ENCODE data around the gene DPYSL5.
"Not testable (repeated sequence)": the region's sequence is repeated elsewhere in the genome, so short reads cannot be mapped to it uniquely, and the experiment has no call there.

Gene DPYSL5

GRCh38 chr2:26904839-26905238, 56.9 kb downstream of the DPYSL5 start:
- no peak for DNase-seq

GRCh38 chr2:26905341-26906198, 57.6 kb downstream of the DPYSL5 start:
- no peak for DNase-seq

GRCh38 chr2:26907416-26907815, 59.5 kb downstream of the DPYSL5 start:
- DNase-seq: no peak

GRCh38 chr2:26910176-26910575, 62.2 kb downstream of the DPYSL5 start:
- DNase-seq: no peak

DNA sequence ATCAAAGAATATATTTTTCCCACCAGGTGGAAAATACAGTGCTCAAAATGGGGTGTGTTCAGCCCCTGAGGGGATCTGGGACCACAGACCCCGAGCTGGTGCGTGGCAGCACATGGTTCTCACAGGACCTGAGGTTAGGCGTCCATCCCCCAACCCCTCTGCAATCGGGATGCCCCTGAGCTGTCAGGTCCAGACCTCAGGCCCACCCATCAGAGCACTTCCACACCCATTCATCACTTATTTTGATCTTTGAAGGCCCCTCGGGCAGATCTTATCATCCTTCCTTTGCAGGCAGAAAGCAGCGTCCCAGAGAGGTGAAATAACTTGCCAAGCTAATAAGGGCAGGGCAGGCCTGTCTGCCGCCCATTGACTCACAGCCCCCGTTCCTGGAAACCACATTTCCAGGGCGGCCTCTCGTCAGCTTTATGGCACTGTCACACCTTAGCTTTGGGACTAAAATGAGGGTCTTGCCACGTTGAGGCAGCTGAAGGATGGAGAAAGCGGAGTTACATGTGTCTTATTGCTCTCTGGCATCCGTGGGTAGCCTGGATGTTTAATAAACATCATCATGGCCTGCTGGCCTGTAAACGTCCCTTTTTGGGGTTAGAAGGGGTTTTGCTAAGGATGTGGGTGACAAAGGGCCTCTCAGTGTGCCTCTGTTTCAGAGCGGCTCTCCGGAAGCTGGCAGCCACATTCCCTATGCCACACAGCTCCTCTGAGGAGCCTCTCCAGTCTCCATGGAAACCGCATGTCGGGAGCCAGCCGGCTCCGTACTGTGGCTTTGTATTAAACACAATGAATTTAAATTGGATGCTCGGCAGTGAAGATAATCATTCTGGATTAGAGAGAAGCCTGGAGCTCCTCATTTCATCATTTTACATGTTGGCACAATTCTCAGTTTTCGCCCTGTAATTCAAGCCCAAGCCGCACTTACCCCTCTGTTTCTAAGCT, 64.3 kb downstream of the DPYSL5 start:
- DNase-seq: no peak

DNA sequence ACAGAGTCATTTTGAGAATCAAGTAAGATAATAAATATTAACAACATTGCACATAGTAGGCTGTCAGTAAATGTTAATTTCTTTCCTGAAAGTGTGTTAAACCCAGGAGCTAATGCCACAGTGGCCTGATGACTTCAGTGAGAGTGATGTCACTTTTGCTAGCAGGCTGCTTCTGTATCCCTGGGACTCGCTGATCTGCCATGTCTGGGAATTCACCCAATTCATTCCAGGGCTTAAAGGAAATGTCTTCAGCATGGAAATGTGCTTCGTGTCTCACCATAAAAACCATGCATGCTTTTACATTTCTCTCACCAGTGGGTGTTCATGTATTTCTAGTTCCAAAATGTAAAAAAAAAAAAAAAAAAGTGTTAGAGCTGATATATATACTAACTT, 65.7 kb downstream of the DPYSL5 start:
- no peak for DNase-seq

DNA sequence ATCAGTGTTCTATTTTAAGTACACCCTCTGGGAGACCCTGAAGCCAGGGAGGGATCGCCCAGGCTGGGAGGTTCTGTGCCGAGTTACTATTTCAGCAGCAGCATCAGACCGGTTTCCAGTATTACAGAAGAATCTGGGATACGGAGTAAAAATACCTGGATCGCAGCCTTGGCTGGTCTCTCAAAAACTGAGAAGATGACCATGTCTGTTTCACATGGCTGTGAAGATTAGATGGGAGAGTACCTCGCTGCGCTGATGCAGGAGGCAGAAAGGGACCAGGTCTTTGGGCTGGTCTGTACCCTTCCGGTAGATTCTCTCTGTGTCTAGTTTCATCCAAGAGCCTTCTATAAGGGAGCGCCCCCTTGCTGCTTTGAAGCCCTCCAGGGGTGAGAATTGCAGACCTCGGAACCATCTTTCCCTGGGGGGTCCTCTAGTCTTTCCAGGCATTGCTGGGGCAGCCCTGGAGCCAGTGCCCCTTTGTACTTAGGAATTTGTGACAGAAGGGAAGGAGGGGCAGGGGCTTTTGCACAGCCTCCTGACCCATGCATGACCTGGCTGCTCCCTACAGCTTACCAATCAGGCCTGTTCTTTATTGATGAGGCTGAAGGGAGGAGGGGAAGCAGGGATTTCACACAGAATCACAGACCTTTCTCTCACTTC, 66.2 kb downstream of the DPYSL5 start:
- no peak for DNase-seq

DNA sequence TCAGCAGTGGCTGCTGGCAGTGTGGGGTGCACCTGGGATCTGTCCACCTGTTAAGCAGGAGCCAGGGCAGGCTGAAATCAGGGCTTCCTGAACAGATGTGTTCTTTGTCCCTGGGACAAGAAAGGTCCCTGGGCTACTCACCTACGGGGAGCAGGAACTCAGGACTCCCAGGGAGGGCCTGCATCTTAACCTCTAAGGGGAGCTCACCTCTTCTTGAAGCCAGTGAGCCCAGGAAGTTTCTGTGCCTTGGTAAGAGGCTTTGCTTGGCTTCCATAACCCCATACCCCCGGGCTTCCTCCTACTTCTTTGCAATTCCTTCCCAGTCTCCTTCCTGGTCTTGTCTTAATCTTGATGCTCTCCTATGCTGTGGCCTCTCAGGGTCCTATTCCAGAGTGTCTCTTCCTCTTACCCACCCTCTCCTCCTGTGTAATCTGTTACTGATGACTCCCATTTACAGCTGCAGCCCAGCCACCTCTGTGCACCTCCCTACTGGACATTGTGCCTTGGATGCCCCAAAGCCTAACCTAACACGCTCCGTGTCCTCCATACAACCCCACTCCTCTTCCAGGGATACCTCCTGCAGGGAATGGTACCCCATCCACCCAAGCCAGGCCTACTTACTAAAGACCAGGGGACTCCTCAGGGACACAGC, 66.9 kb downstream of the DPYSL5 start:
- no peak for DNase-seq

- no peak for DNase-seq
These were observed 67.4 kb downstream of the DPYSL5 start for GRCh38 chr2:26915316-26915715.

DNA sequence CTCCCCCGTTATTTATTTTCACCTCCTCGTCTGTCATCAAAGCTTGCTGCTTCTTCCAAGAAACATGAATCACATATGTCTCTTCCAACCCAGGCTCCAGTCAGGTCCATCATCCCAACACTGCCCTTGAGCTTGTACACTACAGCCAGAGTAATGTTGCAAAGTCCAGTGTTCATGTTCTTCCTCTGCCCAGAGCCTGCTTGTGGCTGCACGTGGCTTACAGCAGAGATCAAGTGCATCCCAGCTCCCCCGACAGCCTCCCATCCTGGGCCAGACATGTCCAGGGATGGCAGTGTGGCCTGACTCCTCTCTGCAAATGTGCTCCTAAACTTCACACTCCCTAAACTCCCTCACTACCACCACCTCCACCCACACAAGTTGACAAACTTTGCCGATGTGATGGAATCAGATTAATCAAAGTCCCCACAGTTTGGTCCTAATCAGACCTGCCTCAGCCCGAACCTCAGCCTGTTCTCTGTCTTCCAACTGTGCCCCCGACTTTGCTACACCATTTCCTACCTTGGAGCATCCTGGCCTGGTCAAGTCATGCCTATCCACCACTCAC, 68.3 kb downstream of the DPYSL5 start:
- no peak for DNase-seq

DNA sequence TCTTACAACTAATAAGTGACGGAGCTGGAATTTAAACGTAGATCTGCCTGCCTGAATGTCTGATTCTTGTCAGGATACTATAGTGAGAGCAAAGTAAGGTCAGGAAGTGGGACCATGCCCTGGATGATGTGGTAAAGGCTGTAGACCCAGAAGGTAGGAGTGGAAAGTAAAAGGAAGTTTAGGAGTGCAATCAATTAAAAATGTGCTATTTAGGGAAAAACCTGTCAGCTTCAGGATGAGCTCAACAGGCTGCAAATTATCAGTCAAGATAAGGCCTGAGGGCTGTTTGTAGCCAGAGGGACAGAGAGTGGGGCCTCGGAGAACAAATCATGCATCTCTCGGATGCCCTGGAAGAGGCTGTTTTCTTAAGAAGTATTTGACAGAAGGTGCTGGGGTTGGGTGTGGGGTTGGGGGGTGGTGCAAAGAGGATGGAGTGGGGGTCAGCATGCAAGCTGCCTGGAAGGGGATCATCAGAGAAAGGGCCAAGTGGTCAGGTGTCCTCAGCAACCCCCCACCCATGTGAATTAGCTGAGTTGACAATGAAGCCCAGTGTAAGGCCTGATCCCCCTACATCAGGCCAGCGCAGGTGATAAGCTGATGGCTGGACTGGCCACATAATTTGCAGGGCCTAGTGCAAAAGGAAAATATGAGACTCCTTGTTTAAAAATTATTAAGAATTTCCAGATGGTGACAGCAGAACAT, 69.4 kb downstream of the DPYSL5 start:
- DNase-seq: no peak

- no peak for DNase-seq
These were observed 73.4 kb downstream of the DPYSL5 start for GRCh38 chr2:26921323-26921722.

DNA sequence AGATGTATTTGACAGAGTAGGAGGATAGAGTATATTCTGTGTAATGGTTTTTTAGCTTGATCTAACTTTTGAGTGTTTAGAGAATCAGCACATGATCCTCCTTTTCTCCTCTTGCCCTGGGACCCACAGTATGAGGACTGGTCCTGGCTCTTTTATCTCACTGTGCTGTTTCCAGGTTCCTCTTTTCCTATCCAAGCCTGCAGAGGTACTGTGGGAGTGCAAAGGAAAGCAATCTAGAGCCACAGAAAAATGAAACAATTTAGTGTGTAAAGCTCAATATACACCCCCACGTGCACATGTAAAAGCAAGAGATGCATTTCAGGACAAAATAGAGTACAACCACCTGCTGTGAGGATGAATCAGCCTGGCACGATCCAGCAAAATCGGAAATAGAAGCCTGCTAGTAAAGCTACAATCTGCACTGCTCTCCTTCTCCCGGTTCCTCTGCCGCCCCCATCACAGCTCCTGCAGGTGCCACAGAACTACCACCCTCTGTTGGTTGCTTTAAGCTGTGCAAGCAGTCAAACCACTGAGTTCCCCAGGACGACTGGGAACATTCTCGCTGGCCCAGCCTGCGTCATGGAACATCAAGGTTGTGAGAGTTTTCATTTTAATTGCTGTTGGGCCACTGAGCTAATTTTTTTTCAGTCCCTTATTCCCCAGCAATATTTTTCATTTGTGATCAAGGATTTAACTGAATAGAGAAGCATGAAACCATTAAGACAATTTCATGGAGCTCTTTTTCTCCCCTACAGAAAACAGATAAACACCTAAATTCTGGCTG, 74.7 kb downstream of the DPYSL5 start:
- peak; percentile 26 for DNase-seq

DNA sequence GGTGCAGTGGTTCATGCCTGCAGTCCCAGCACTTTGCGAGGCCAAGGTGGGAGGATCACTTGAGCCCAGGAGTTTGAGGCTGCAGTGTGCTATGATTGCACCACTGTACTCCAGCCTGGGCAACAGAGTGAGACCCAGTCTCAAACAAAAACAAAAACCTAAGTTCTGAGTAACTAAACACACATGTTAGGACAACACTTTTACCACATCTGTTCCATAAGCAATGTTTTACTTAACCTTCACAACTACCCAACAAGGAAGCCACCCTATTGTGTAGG, 75.2 kb downstream of the DPYSL5 start:
- DNase-seq: not testable (repeated sequence)

- no peak for DNase-seq
These were observed 76.8 kb downstream of the DPYSL5 start for GRCh38 chr2:26924731-26925099.

DNA sequence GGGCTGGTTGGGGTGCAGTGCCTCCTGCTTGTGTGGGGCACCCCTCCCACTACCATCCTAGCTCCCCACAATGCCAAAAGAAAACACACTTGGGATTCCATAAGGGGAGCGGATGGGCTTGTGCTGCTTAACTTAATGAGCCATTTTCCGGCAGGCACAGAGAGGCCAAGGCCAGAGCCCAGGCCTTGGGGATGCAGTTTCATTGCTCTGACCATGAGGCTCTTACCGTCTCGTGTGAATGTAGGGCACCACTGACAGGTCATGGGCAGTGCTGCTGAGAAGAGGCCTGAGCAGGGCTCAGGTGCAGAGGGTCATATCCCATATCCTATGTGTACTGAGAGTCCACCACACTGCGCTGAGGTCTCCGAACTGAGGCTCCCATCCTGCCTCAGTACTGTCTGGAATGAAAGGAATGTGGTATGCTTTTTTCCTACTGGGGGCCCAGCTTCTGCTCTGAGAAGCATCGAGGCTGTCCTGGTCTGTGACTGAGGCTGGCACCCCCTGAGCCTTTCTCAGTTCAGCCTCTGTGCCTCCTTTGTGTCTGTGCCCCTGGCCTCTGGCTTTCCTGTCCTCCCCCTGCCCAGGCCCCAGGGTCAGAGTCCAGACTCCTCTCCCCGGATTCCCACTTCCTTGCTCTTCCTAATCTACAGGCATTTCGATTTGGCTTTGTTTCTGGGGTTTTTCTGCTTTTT, 77.3 kb downstream of the DPYSL5 start:
- DNase-seq: no peak

DNA sequence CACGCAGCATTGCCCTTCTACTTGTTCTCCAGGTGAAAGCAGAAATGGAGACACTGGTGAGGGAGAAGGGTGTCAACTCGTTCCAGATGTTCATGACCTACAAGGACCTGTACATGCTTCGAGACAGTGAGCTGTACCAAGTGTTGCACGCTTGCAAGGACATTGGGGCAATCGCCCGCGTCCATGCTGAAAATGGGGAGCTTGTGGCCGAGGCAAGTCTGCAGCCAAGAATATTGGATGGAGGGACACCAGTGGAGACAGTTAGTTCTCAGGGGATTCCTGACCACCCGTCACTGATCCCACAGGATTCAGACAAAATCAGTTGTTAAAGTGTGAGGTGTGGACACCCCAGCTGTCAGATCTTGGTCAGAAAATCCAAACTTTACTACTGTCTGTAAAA, 79.3 kb downstream of the DPYSL5 start:
- DNase-seq: no peak

- no peak for DNase-seq
These were observed 85.0 kb downstream of the DPYSL5 start for GRCh38 chr2:26932974-26933373.

- no peak for DNase-seq
These were observed 85.8 kb downstream of the DPYSL5 start for GRCh38 chr2:26933431-26934334.

DNA sequence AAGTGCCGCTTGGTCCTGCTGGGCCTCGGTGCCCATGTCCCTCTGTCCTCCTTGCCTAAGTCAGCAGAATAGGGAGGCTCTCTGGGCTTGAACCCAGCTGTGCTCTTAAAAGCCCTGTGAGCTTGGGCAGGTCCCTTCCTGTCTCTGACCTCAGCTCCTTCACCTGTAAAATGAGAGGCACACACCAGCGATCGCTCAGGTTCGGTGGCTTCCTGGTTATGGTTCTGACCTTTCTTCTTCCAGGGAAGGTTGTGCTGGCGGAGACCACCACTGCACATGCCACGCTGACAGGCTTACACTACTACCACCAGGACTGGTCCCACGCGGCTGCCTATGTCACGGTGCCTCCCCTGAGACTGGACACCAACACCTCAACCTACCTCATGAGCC, 86.4 kb downstream of the DPYSL5 start:
- no peak for DNase-seq

All from CD4-positive, alpha-beta T cell treated with Interleukin-17A for 1 hour (primary cell).